Measurements from ENCODE around the gene ATP6V1B1.

The ATP6V1B1 gene

GRCh38 chr2:70888366-70888922 lies 47.3 kb upstream of the ATP6V1B1 start:
- H3K79me2 ChIP-seq (ENCODE audit: low read length): no peaks in the 10 kb centered on the region
- TF ChIP-seq EZH2phosphoT487 (IDR thresholded peaks at IDR 0.05; ENCODE audit: low read depth) (no peak), CTCF (IDR thresholded peaks at IDR 0.05; ENCODE audit: low read depth, low read length) (no peak)
- H3K4me3 ChIP-seq (ENCODE audit: low read length): no peak overlapping the region
- no peaks in the 10 kb centered on the region for H3K9me3 ChIP-seq (ENCODE audit: insufficient read depth, low read length)
- no peak overlapping the region for H3K27ac ChIP-seq (ENCODE audit: low read length)
- peaks cover 14% of the 10 kb centered on the region for H3K27me3 ChIP-seq (ENCODE audit: low read depth, low read length)
- no peaks in the 10 kb centered on the region for H3K4me1 ChIP-seq (ENCODE audit: low read length)
- H3K36me3 ChIP-seq (replicated peaks; ENCODE audit: low read depth, low read length): no peaks in the 10 kb centered on the region
- no peak overlapping the region for H3K9ac ChIP-seq (ENCODE audit: low read length)
- no peaks in the 10 kb centered on the region for H4K20me1 ChIP-seq (ENCODE audit: insufficient read depth, low read length)
- H2AFZ ChIP-seq (ENCODE audit: low read depth, low read length): no peak overlapping the region
- no peak overlapping the region for H3K4me2 ChIP-seq (ENCODE audit: low read length)

- no peak overlapping the region for H3K9ac ChIP-seq (ENCODE audit: low read length)
- H2AFZ ChIP-seq (ENCODE audit: low read depth, low read length): no peak overlapping the region
- H3K4me3 ChIP-seq (ENCODE audit: low read length): no peak overlapping the region
Measured at GRCh38 chr2:70888923-70889715, 46.6 kb upstream of the ATP6V1B1 start.

GRCh38 chr2:70889716-70890037 lies 46.0 kb upstream of the ATP6V1B1 start:
- no peaks in the 10 kb centered on the region for H3K36me3 ChIP-seq (replicated peaks; ENCODE audit: low read depth, low read length)
- H3K4me2 ChIP-seq (ENCODE audit: low read length): no peak overlapping the region
- no peaks in the 10 kb centered on the region for H3K4me1 ChIP-seq (ENCODE audit: low read length)
- H3K27ac ChIP-seq (ENCODE audit: low read length): no peak overlapping the region
- H3K79me2 ChIP-seq (ENCODE audit: low read length): no peaks in the 10 kb centered on the region
- no peak overlapping the region for H2AFZ ChIP-seq (ENCODE audit: low read depth, low read length)
- H3K4me3 ChIP-seq (ENCODE audit: low read length): no peak overlapping the region
- no peak overlapping the region for H3K9ac ChIP-seq (ENCODE audit: low read length)
- peaks cover 11% of the 10 kb centered on the region; the same call in 1 of the 2 replicates for H3K27me3 ChIP-seq (ENCODE audit: low read depth, low read length)
- no peaks in the 10 kb centered on the region for H4K20me1 ChIP-seq (ENCODE audit: insufficient read depth, low read length)
- no peaks in the 10 kb centered on the region for H3K9me3 ChIP-seq (ENCODE audit: insufficient read depth, low read length)
- no peak for TF ChIP-seq CTCF (IDR thresholded peaks at IDR 0.05; ENCODE audit: low read depth, low read length)
- no peak for TF ChIP-seq EZH2phosphoT487 (IDR thresholded peaks at IDR 0.05; ENCODE audit: low read depth)

More at GRCh38 chr2:70888923-70889715, 46.6 kb upstream of the ATP6V1B1 start:
- Histone ChIP-seq H3K4me1 (ENCODE audit: low read length) (no peaks in the 10 kb centered on the region), H3K4me2 (ENCODE audit: low read length) (no peak overlapping the region), H3K27ac (ENCODE audit: low read length) (no peak overlapping the region), H4K20me1 (ENCODE audit: insufficient read depth, low read length) (no peaks in the 10 kb centered on the region), H3K27me3 (ENCODE audit: low read depth, low read length) (peaks cover 12% of the 10 kb centered on the region; the same call in 1 of the 2 replicates), H3K36me3 (replicated peaks; ENCODE audit: low read depth, low read length) (no peaks in the 10 kb centered on the region), H3K79me2 (ENCODE audit: low read length) (no peaks in the 10 kb centered on the region), H3K9me3 (ENCODE audit: insufficient read depth, low read length) (no peaks in the 10 kb centered on the region)
- no peak for TF ChIP-seq EZH2phosphoT487 (IDR thresholded peaks at IDR 0.05; ENCODE audit: low read depth)
- no peak for TF ChIP-seq CTCF (IDR thresholded peaks at IDR 0.05; ENCODE audit: low read depth, low read length)

DNA sequence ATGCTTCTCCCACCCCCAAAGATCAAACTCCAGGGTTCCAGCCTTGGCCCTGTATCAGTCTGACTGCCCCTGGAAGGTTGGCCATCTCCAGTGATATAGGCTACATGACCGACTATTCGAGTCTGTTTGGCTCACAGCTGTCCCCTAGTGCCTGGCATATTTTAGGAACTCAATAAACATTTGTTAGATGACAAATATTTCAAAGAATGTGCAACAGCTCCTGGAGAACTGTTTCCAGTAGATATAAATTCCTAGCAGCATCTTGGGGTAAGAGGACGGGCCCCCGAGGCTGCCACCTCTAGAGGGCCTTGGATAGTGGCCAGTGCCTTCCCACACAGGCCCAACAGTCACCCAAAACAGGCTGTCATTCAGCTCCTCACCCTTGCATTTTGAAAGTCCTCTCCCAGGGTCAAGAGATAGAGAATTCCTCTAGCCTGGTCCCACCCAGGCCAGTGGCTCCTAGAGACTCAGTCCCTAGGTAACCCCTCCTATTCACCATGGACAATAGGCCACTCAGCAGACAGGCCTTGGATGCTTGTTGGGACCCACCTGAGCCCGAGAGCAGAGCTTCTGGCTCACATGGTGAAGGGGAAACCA lies 45.1 kb upstream of the ATP6V1B1 start:
- H3K27me3 ChIP-seq (ENCODE audit: low read depth, low read length): peaks cover 11% of the 10 kb centered on the region; the same call in 1 of the 2 replicates
- H3K4me2 ChIP-seq (ENCODE audit: low read length): no peak overlapping the region
- H3K79me2 ChIP-seq (ENCODE audit: low read length): no peaks in the 10 kb centered on the region
- no peak overlapping the region for H2AFZ ChIP-seq (ENCODE audit: low read depth, low read length)
- H3K9me3 ChIP-seq (ENCODE audit: insufficient read depth, low read length): no peaks in the 10 kb centered on the region
- TF ChIP-seq CTCF (IDR thresholded peaks at IDR 0.05; ENCODE audit: low read depth, low read length) (no peak), EZH2phosphoT487 (IDR thresholded peaks at IDR 0.05; ENCODE audit: low read depth) (no peak)
- H3K9ac ChIP-seq (ENCODE audit: low read length): no peak overlapping the region
- no peaks in the 10 kb centered on the region for H3K4me1 ChIP-seq (ENCODE audit: low read length)
- no peak overlapping the region for H3K4me3 ChIP-seq (ENCODE audit: low read length)
- H3K36me3 ChIP-seq (replicated peaks; ENCODE audit: low read depth, low read length): no peaks in the 10 kb centered on the region
- H4K20me1 ChIP-seq (ENCODE audit: insufficient read depth, low read length): no peaks in the 10 kb centered on the region
- no peak overlapping the region for H3K27ac ChIP-seq (ENCODE audit: low read length)

Measured in OCI-LY3 (cell line).